ENCODE results near the gene ANAPC2.

The ANAPC2 gene

DNA sequence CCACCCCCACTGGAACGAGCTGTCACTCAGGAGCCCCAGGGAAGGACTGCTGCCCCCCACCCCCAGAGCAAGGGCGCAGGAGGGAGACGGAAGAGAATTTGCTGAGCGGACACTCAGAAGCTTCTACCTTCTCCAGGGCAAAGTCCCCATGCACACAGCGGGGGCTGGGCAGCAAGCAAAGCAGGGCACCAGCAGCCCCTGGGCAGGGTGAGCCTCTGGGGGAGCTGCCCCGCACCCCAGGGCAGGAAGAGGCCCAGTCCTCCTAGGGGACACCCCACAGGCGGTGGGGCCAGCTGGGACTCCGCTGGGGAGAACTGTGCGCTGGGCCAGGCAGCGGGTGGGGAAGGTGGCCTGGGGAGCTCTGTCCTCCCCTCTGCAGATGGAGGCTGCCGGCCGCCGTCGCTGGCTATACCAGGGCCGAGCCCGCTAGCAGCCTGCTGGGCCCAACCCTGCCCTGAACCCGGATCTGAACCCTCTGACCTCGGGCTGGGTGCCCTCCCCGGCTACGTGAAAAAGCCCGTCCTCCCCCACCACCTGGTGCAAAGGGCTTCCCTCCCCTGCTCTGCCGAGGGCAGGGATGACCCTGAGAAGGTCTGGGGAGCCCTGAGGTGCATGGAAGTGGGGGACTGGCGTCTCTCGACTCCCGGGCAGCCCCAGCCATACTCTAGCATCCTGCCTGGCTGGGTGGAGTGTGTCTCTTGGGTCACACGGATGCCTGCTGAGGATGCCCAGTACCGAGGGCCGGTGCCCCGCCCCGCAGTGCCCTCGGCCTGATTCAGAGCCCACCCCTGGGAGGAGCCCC lies 41.7 kb upstream of the ANAPC2 start:
- no peak for DNase-seq (ENCODE audit: low read depth)
- H3K4me3 ChIP-seq (ENCODE audit: low read length), result no peak overlapping the region
- TF ChIP-seq, protein P1, sequence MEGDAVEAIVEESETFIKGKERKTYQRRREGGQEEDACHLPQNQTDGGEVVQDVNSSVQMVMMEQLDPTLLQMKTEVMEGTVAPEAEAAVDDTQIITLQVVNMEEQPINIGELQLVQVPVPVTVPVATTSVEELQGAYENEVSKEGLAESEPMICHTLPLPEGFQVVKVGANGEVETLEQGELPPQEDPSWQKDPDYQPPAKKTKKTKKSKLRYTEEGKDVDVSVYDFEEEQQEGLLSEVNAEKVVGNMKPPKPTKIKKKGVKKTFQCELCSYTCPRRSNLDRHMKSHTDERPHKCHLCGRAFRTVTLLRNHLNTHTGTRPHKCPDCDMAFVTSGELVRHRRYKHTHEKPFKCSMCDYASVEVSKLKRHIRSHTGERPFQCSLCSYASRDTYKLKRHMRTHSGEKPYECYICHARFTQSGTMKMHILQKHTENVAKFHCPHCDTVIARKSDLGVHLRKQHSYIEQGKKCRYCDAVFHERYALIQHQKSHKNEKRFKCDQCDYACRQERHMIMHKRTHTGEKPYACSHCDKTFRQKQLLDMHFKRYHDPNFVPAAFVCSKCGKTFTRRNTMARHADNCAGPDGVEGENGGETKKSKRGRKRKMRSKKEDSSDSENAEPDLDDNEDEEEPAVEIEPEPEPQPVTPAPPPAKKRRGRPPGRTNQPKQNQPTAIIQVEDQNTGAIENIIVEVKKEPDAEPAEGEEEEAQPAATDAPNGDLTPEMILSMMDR (IDR thresholded peaks at IDR 0.05; ENCODE audit: insufficient read depth, low read depth, low read length, missing control alignments), result no peak

DNA sequence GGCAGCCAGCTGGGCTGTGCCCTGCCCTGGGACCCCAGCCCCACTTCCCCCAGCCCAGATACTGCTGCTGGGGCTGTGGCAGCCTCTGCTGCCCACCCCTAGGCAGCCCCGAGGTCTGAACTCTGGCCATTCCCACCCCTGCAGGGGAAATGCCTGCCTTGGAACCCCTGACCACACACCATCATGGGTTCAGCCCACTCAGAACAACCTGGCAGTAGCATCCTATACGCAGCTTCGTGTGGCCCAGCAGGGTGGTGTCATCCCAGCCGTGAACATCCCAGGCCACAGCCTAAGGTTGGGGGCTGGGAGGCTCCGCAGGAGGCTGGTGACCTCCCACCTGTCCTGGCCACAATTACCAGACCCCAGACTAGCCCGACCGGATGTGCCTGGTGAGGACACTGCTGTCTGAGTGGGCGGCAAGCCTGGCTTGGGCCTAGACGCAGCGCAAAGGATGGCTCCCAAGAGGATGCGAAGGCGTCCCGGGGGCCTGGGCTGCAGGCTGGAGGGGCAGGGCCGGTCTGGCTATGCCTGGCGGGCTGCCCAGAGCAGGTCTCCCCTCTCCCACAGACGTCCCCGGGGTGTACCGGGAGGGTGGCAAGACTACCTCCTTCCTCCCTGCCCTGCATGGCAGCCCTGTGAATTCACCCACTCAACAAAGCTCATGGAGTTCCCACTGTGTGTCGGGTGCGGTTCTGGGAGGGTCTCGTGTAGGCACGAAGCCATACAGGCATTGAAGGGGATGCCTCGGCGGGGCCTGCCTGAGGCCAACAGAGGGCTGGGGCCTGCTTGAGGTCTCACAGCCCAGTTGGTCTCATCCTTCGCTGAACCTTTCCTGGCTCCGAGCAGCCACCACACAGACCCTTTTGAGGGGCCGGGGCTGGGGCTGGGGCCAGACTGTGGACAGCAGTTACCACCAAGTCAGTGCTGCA lies 40.9 kb upstream of the ANAPC2 start:
- TF ChIP-seq, protein P1 (IDR thresholded peaks at IDR 0.05; ENCODE audit: insufficient read depth, low read depth, low read length, missing control alignments), result no peak
- DNase-seq (ENCODE audit: low read depth), result no peak
- no peak overlapping the region for H3K4me3 ChIP-seq (ENCODE audit: low read length)

DNA sequence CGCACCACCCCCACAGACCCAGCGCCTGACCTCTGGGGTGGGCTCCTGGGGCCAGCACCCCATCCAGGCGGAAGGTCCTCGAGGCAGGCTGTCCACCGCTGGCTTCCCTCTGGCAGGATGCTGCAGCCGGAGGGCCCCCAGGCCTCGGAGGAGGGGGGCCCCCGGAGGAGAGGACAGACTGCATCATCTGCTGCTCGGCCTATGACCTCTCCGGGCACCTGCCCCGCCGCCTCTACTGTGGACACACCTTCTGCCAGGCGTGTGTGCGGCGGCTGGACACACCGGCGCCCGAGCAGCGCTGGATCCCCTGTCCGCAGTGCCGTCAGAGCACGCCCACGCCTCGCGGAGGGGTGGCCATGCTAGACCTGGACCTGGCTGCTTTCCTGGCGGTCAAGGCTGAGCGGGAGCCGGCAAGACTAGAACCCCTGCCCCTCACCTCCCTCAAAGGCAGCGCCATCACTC lies 40.2 kb upstream of the ANAPC2 start:
- TF ChIP-seq, protein P1 (IDR thresholded peaks at IDR 0.05; ENCODE audit: insufficient read depth, low read depth, low read length, missing control alignments), result no peak
- DNase-seq (ENCODE audit: low read depth), result no peak
- no peak overlapping the region for H3K4me3 ChIP-seq (ENCODE audit: low read length)

DNA sequence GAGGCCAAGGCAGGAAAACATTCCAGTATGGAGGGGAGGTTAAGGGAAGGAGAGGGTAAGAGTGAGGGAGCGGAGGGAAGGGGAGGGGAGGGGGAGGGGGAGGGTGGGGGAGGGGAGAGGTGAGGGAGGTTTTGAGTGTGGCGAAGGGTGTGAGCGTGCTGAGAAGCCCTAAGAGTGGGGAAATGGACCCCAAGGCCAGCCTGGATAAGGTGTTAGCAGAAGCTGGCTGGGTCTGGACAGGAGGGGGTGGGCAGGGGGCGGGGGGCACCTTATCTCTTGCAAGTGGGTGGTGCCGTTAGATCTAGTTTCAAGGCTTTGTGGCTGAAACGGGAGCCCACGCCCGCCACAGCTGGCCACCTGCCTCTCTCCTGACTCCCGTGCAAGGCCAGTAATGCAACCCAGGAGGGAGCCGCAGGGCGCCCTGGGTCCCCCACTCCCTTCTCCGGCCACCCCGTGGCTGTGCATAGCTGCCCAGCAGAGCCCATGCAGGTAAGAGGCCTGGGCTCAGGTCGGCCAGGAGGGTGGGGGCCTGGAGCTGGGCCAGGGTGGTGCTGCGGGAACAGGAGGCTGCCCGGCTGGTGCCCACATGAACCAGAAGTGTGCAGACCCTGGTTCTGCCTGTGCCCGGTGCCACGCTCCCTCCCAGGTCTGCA lies 39.6 kb upstream of the ANAPC2 start:
- no peak for DNase-seq (ENCODE audit: low read depth)
- TF ChIP-seq, protein P1 (IDR thresholded peaks at IDR 0.05; ENCODE audit: insufficient read depth, low read depth, low read length, missing control alignments), result no peak
- no peak overlapping the region for H3K4me3 ChIP-seq (ENCODE audit: low read length)

DNA sequence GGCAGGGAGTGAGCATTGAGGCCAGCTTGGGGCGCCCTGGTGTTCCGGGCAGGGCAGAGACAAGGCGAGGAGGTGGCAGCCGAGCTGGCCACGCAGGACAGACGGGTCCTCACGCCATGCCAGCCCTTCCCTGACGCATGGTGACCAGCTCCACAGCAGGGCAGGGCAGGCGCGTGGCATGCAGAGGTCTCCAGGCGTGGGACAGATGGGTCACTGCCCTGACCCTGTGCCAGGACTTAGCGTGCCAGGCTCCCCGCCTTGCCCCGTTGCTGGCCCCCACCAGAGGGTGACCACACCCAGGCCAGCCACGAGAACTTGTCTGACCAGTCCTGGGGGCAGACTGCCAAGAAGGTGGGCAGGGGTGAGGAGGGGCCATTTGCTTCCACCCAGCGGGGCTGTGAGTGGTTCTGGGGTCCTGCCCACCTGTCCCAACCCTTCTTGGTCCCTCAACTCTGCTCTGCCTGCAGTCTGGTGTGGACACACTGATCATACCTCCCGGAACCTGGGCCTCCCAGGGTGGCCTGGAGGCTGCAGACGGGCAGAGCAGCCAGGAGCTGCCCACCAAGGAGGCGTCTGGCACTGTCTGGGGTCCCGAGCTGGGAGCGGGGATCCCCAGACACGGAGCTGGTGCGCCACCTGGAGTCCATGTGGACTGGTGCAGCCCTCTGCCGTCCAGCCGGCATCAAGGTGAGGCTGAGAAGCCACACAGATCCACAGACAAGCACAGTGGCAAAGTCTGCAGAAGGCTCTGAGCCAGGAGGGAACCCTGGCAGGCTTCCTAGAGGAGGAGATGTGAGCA lies 38.9 kb upstream of the ANAPC2 start, which contains the start of gene RNF224:
RNF224 (plus strand) TSS at position 449 of the 799 bp plus-strand sequence. CDS start 834 bp downstream, outside the sequence.
- H3K4me3 ChIP-seq (ENCODE audit: low read length), result peak within 1 kb of the TSS; percentile 46
- TF ChIP-seq, protein P1 (IDR thresholded peaks at IDR 0.05; ENCODE audit: insufficient read depth, low read depth, low read length, missing control alignments), result peak; percentile 90
- DNase-seq (ENCODE audit: low read depth), result peak; percentile 83
